CD4-positive, alpha-beta T cell (primary cell): Measurements from ENCODE around the gene NR2F6. TPM values are rescaled to one million over a fixed set of nuclear protein-coding genes. Genes with fewer than 3 reads are reported as not detected.
A peak's percentile ranks its signal among the peaks of the same experiment; 100 is the strongest.

ENCODE experiments used
- ATAC-seq: fragments of 200-7000 bp; cut with Tn5 transposase; one replicate; pipeline ENCODE4 v1.10.0; 2022; ENCODE audit warnings: mild to moderate bottlenecking; ENCODE audit not compliant: poor library complexity
- CTCF ChIA-PET: fragments of 350-600 bp; sonication (Branson Sonifier 250); formaldehyde crosslinking; loops from one replicate; lab custom pipeline; 2021; ENCODE audit warnings: antibody characterized with exemption, inconsistent platforms; lab: Charles Lee
- POLR2A ChIA-PET: fragments of 350-600 bp; sonication (Branson Sonifier 250); formaldehyde crosslinking; loops from one replicate; lab custom pipeline; 2021; ENCODE audit warnings: antibody characterized with exemption, inconsistent platforms; lab: Charles Lee
- DNase-seq, 14 experiments: peaks; one replicate each; pipeline ENCODE4 v3.0.0-alpha.2; 2013 to 2020; ENCODE audit warnings: mixed read lengths in 2 of 14
- H3K27ac ChIP-seq, 2 donors: one replicate each; pipeline versions ENCODE4 v1.5.1 to v1.7.0; 2013; ENCODE audit warnings: low read length in 2 of 2, low read depth in 1 of 2, mild to moderate bottlenecking in 1 of 2
- H3K27me3 ChIP-seq, 2 experiments: 1 replicate in 1 of 2; 2 replicates in 1 of 2; pipeline versions ENCODE4 v1.6.1 to v1.7.0; 2013; ENCODE audit warnings: low read length in 2 of 2, control low read depth in 1 of 2, mild to moderate bottlenecking in 1 of 2, moderate library complexity in 1 of 2; ENCODE audit not compliant: insufficient read depth in 2 of 2, control insufficient read depth in 1 of 2
- H3K36me3 ChIP-seq: one replicate; pipeline ENCODE4 v1.6.1; 2013; ENCODE audit warnings: low read length, control low read depth; ENCODE audit not compliant: insufficient read depth
- H3K4me1 ChIP-seq: one replicate; pipeline ENCODE4 v1.6.1; 2013; ENCODE audit warnings: low read length, control low read depth; ENCODE audit not compliant: insufficient read depth
- H3K4me3 ChIP-seq: one replicate; pipeline ENCODE4 v1.5.1; 2013; ENCODE audit warnings: mild to moderate bottlenecking, low read length, moderate library complexity
- H3K9me3 ChIP-seq, 2 experiments: 1 replicate in 1 of 2; 2 replicates in 1 of 2; pipeline versions ENCODE4 v1.6.1 to v1.7.0; 2013; ENCODE audit warnings: low read length in 2 of 2, mild to moderate bottlenecking in 2 of 2, control low read depth in 1 of 2, moderate library complexity in 1 of 2; ENCODE audit not compliant: control insufficient read depth in 1 of 2, insufficient read depth in 1 of 2
- H3K27ac Mint-ChIP-seq: one replicate; pipeline ENCODE4 v1.8.0; 2020; ENCODE audit warnings: mixed read lengths
- H3K27me3 Mint-ChIP-seq: one replicate; pipeline ENCODE4 v1.8.0; 2021; ENCODE audit warnings: mixed read lengths
- H3K36me3 Mint-ChIP-seq: one replicate; pipeline ENCODE4 v1.8.0; 2021; ENCODE audit warnings: low read depth, mixed read lengths
- H3K4me1 Mint-ChIP-seq: one replicate; pipeline ENCODE4 v1.8.0; 2021; ENCODE audit warnings: low read depth, mixed read lengths
- H3K4me3 Mint-ChIP-seq: one replicate; pipeline ENCODE4 v1.8.0; 2020; ENCODE audit warnings: mild to moderate bottlenecking, mixed read lengths
- H3K9me3 Mint-ChIP-seq: one replicate; pipeline ENCODE4 v1.8.0; 2020; ENCODE audit warnings: mixed read lengths
- CTCF ChIP-seq: fragments of 200-600 bp; IDR thresholded peaks from one replicate; pipeline ENCODE4 v1.8.0; 2022; ENCODE audit warnings: antibody characterized with exemption, mild to moderate bottlenecking
- intact Hi-C, 2 experiments: fragments of 100-400 bp; cut with DNase I in 1 of 2; cut with micrococcal nuclease in 1 of 2; formaldehyde crosslinking; loops; one replicate each; pipeline versions ENCODE4 v1.15.1 to v1.9.0; 2023 to 2025; cut with DNase I, micrococcal nuclease
- total RNA-seq, 174 experiments: library from RNA in 2 of 174; stranded (reverse) in 2 of 174; gene quantifications; one replicate each; pipeline ENCODE4 v1.2.3 and lab custom pipeline; 2021 to 2026

NR2F6 gene
- total RNA-seq, 2 experiments from 2014 or later: 0.74 to 1.1 TPM

GRCh38 chr19:17249887-17250548, 4.3 kb upstream of the NR2F6 start:
- Mint-ChIP-seq H3K9me3 (no peaks in the 10 kb centered on the region), H3K4me1 (no peaks in the 10 kb centered on the region), H3K4me3 (no peak overlapping the region), H3K36me3 (no peaks in the 10 kb centered on the region), H3K27me3 (peaks cover 5% of the 10 kb centered on the region), H3K27ac (no peak overlapping the region)
- Histone ChIP-seq H3K4me1 (peaks cover 12% of the 10 kb centered on the region), H3K27me3 (no peaks in the 10 kb centered on the region), H3K4me3 (no peak overlapping the region), H3K27ac (no peak overlapping the region), H3K9me3 (no peaks in the 10 kb centered on the region), H3K36me3 (no peaks in the 10 kb centered on the region)
- ChIA-PET POLR2A (interaction anchor here (1.3 to 1.4 kb wide), 2 partner anchors 17 to 35 kb away, joined by 3 read pairs; partner anchors contain the start of genes BABAM1 and USE1), CTCF (interaction anchor here (1.3 kb wide), 1 partner anchor 10 kb away, joined by 4 read pairs; no protein-coding TSS in a partner anchor)
- intact Hi-C loops: no loop called here
- no peak for ATAC-seq
- no peak for DNase-seq
- TF ChIP-seq CTCF: no peak

GRCh38 chr19:17248011-17248776, 2.5 kb upstream of the NR2F6 start:
- Mint-ChIP-seq H3K4me1 (no peaks in the 10 kb centered on the region), H3K9me3 (no peaks in the 10 kb centered on the region), H3K27ac (no peak overlapping the region), H3K27me3 (peaks cover 5% of the 10 kb centered on the region), H3K36me3 (no peaks in the 10 kb centered on the region), H3K4me3 (peak overlapping the region; percentile 30)
- no peaks in the 10 kb centered on the region for H3K27me3 ChIP-seq
- H3K36me3 ChIP-seq: no peaks in the 10 kb centered on the region
- no peak overlapping the region for H3K27ac ChIP-seq
- ChIA-PET POLR2A (no interaction called here), CTCF (no interaction called here)
- no peak overlapping the region for H3K4me3 ChIP-seq
- TF ChIP-seq CTCF: no peak
- no peaks in the 10 kb centered on the region for H3K9me3 ChIP-seq
- intact Hi-C loops: no loop called here
- H3K4me1 ChIP-seq: peaks cover 17% of the 10 kb centered on the region
- ATAC-seq (no peak), DNase-seq (no peak)

- no peak overlapping the region for H3K27ac ChIP-seq
- H3K27me3 ChIP-seq: no peaks in the 10 kb centered on the region
- H3K4me1 ChIP-seq: peaks cover 17% of the 10 kb centered on the region
- H3K36me3 ChIP-seq: no peaks in the 10 kb centered on the region
- TF ChIP-seq CTCF: no peak
- no peaks in the 10 kb centered on the region for H3K9me3 ChIP-seq
- ATAC-seq: peak; percentile 3
- peaks cover 5% of the 10 kb centered on the region for H3K27me3 Mint-ChIP-seq
- H3K36me3 Mint-ChIP-seq: no peaks in the 10 kb centered on the region
- intact Hi-C loops: no loop called here
- no peak for DNase-seq
- peak overlapping the region; percentile 91 for H3K4me3 Mint-ChIP-seq
- no peaks in the 10 kb centered on the region for H3K4me1 Mint-ChIP-seq
- ChIA-PET POLR2A (no interaction called here), CTCF (no interaction called here)
- peak overlapping the region; percentile 67 for H3K4me3 ChIP-seq
- H3K27ac Mint-ChIP-seq: peak overlapping the region; percentile 49
- no peaks in the 10 kb centered on the region for H3K9me3 Mint-ChIP-seq
Observed at GRCh38 chr19:17246681-17247425, 1.1 kb upstream of the NR2F6 start.
